HL-60 (cell line): Measurements from ENCODE around the gene LIPH.

Experiments
- CTCF ChIP-seq: IDR thresholded peaks from one replicate; pipeline ENCODE4 v1.5.1; 2011; ENCODE audit warnings: low read length, control low read depth, inconsistent platforms; ENCODE audit not compliant: insufficient read depth
- GABPA ChIP-seq: IDR thresholded peaks from 2 replicates; pipeline ENCODE4 v1.6.1; 2012; ENCODE audit warnings: low read depth
- POLR2AphosphoS5 ChIP-seq: IDR thresholded peaks from 2 replicates; pipeline ENCODE4 v1.6.1; 2012; ENCODE audit warnings: low read depth
- REST ChIP-seq: IDR thresholded peaks from 2 replicates; pipeline ENCODE4 v1.6.1; 2012; ENCODE audit warnings: low read depth; ENCODE audit not compliant: insufficient replicate concordance

GRCh38 chr3:185534511-185534910, 17.9 kb downstream of the LIPH start:
- TF ChIP-seq POLR2AphosphoS5: no peak
- no peak for TF ChIP-seq CTCF
- TF ChIP-seq REST: no peak
- TF ChIP-seq GABPA: no peak
